Hematopoietic multipotent progenitor cell (in vitro differentiated cells): Measurements from ENCODE around the gene KRTAP4-2. TPM values are rescaled to one million over a fixed set of nuclear protein-coding genes. Genes with fewer than 3 reads are reported as not detected.
"Not testable (repeated sequence)": the region's sequence is repeated elsewhere in the genome, so short reads cannot be mapped to it uniquely, and the experiment has no call there.

Experiments used
- DNase-seq, 3 donors: peaks; one replicate each; pipeline ENCODE4 v3.0.0-alpha.2; 2011 to 2015; ENCODE audit warnings: low read depth in 2 of 3, low spot score in 2 of 3
- total RNA-seq: library from RNA; depleted of rRNA; stranded (reverse); fragments of >200 nt; gene quantifications from one replicate; pipeline ENCODE4 v1.2.3, GENCODE V29; 2012

Gene KRTAP4-2
- total RNA-seq, result not detected

- DNase-seq, result no peak
Observed at GRCh38 chr17:41177727-41178271, at the start of gene KRTAP4-2. TSS of gene KRTAP4-2 (minus strand) at chr17:41178221. CDS start at chr17:41178164, 57 bp downstream.

GRCh38 chr17:41226598-41227095 is 48.6 kb upstream of the KRTAP4-2 start, which contains the start of gene KRTAP9-2:
TSS of gene KRTAP9-2 (plus strand) at chr17:41226648. CDS start at chr17:41226655, 7 bp downstream.
- DNase-seq, result not testable (repeated sequence)

- DNase-seq, result no peak
Observed at GRCh38 chr17:41226051-41226450, 48.0 kb upstream of the KRTAP4-2 start.

- DNase-seq, result no peak
Observed at GRCh38 chr17:41223821-41224220, 45.8 kb upstream of the KRTAP4-2 start.

- DNase-seq, result no peak
Observed at GRCh38 chr17:41215681-41216080, 37.7 kb upstream of the KRTAP4-2 start.

GRCh38 chr17:41212524-41213169 is 34.6 kb upstream of the KRTAP4-2 start:
- no peak for DNase-seq

- DNase-seq, result peak in 1 of 3 donors; percentile 10
Observed at GRCh38 chr17:41211845-41212466, 33.9 kb upstream of the KRTAP4-2 start.

- DNase-seq, result no peak
Observed at GRCh38 chr17:41199421-41200078, 21.5 kb upstream of the KRTAP4-2 start.

- DNase-seq, result no peak
Observed at GRCh38 chr17:41196068-41196467, 18.0 kb upstream of the KRTAP4-2 start.

- DNase-seq, result no peak
Observed at GRCh38 chr17:41190328-41190727, 12.3 kb upstream of the KRTAP4-2 start.

- not testable (repeated sequence) for DNase-seq
Observed at GRCh38 chr17:41189837-41190318, 11.9 kb upstream of the KRTAP4-2 start, which contains the start of gene KRTAP9-1. TSS of gene KRTAP9-1 (plus strand) at chr17:41189887. CDS start at chr17:41189887, 0 bp downstream.

- no peak for DNase-seq
Observed at GRCh38 chr17:41186872-41187271, 8.9 kb upstream of the KRTAP4-2 start.

- DNase-seq, result no peak
Observed at GRCh38 chr17:41185001-41185400, 7.0 kb upstream of the KRTAP4-2 start.

GRCh38 chr17:41184480-41184961 is 6.5 kb upstream of the KRTAP4-2 start, which contains the start of gene KRTAP4-1:
TSS of gene KRTAP4-1 (minus strand) at chr17:41184911. CDS start at chr17:41184854, 57 bp downstream.
- no peak for DNase-seq

GRCh38 chr17:41178843-41179616 is 1.0 kb upstream of the KRTAP4-2 start:
- DNase-seq, result no peak

GRCh38 chr17:41178341-41178740 is 320 bp upstream of the KRTAP4-2 start:
- no peak for DNase-seq

GRCh38 chr17:41176744-41177387 is 1.2 kb downstream of the KRTAP4-2 start:
- DNase-seq, result no peak

GRCh38 chr17:41171886-41172285 is 6.1 kb downstream of the KRTAP4-2 start:
- DNase-seq, result no peak

- DNase-seq, result no peak
Observed at GRCh38 chr17:41168121-41168520, 9.9 kb downstream of the KRTAP4-2 start, which contains the start of gene KRTAP4-3. TSS of gene KRTAP4-3 (minus strand) at chr17:41168221. CDS start at chr17:41168172, 49 bp downstream.
